Nephron (organoid): Measurements from ENCODE around the gene MAGEA6.
"Not testable (repeated sequence)": the region's sequence is repeated elsewhere in the genome, so short reads cannot be mapped to it uniquely, and the experiment has no call there.

Experiments
- H3K27ac Mint-ChIP-seq, 3 experiments: 2 replicates each; pipeline ENCODE4 v1.8.0; 2020; ENCODE audit warnings: mixed read lengths in 3 of 3, mild to moderate bottlenecking in 2 of 3, moderate library complexity in 1 of 3
- H3K27me3 Mint-ChIP-seq: 2 replicates; pipeline ENCODE4 v1.8.0; 2021; ENCODE audit warnings: low read depth, mild to moderate bottlenecking, moderate library complexity, mixed read lengths
- H3K36me3 Mint-ChIP-seq: 2 replicates; pipeline ENCODE4 v1.8.0; 2020; ENCODE audit warnings: low read depth, mixed read lengths
- H3K4me1 Mint-ChIP-seq: 2 replicates; pipeline ENCODE4 v1.8.0; 2020; ENCODE audit warnings: mixed read lengths
- H3K4me3 Mint-ChIP-seq, 3 experiments: 2 replicates each; pipeline ENCODE4 v1.8.0; 2020; ENCODE audit warnings: mild to moderate bottlenecking in 3 of 3, mixed read lengths in 3 of 3, moderate library complexity in 2 of 3
- H3K9me3 Mint-ChIP-seq: 2 replicates; pipeline ENCODE4 v1.8.0; 2020; ENCODE audit warnings: mixed read lengths
- TF ChIP-seq, protein P1 (sequence below), 3 experiments: fragments of 200-600 bp; sonication (generic); IDR thresholded peaks; one replicate each; pipeline ENCODE4 v1.5.0; 2021; ENCODE audit warnings: antibody characterized with exemption in 3 of 3; ENCODE audit not compliant: unreplicated experiment in 3 of 3

MAGEA6 gene

DNA sequence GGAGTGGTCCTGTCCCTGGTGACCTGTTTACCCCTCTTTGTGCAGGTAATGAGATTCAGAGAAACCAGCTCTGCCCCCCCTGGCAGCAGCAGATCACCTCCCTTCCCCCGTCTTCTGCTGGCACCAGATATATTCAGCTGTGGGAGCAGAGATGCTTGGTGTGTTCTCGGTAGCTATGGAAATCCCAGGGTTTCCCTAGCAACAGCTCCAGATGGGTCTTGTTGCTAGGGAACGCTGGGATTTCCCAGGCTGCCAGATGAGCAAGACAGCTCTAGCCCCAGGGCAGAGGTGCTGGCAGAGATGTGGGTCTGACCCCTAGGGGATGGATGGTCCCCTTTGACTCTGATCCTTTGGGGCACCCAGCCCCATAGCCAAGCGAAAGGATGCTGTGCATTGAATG lies 40.9 kb upstream of the MAGEA6 start:
- Mint-ChIP-seq H3K4me3 (no peak overlapping the region), H3K4me1 (no peaks in the 10 kb centered on the region), H3K27me3 (no peaks in the 10 kb centered on the region), H3K27ac (no peak overlapping the region), H3K9me3 (peaks cover 7% of the 10 kb centered on the region), H3K36me3 (no peaks in the 10 kb centered on the region)
- TF ChIP-seq, protein P1, sequence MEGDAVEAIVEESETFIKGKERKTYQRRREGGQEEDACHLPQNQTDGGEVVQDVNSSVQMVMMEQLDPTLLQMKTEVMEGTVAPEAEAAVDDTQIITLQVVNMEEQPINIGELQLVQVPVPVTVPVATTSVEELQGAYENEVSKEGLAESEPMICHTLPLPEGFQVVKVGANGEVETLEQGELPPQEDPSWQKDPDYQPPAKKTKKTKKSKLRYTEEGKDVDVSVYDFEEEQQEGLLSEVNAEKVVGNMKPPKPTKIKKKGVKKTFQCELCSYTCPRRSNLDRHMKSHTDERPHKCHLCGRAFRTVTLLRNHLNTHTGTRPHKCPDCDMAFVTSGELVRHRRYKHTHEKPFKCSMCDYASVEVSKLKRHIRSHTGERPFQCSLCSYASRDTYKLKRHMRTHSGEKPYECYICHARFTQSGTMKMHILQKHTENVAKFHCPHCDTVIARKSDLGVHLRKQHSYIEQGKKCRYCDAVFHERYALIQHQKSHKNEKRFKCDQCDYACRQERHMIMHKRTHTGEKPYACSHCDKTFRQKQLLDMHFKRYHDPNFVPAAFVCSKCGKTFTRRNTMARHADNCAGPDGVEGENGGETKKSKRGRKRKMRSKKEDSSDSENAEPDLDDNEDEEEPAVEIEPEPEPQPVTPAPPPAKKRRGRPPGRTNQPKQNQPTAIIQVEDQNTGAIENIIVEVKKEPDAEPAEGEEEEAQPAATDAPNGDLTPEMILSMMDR (IDR thresholded peaks at IDR 0.05; ENCODE audit: unreplicated experiment in 3 of 3), result no peak

DNA sequence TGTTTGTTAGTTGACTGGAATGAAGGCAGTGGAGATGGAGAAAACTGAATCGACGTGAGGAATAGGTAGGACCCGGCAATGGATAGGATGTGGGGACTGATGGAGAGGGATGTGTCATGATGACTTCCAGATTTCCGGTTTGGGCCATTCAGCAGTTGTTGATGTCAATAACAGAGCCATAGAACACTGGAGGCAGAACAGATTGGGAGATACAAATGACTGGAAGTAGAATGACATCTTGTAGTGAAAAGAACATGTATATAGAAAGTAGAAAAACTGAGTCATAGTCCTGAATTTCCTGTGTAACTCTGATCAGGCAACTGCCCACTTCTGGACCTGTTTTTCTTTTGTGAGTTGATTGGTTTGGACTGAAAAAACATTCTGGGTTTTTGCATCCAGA lies 36.5 kb upstream of the MAGEA6 start:
- H3K27ac Mint-ChIP-seq, result no peak overlapping the region
- peaks cover 7% of the 10 kb centered on the region for H3K9me3 Mint-ChIP-seq
- H3K36me3 Mint-ChIP-seq, result no peaks in the 10 kb centered on the region
- H3K27me3 Mint-ChIP-seq, result no peaks in the 10 kb centered on the region
- H3K4me1 Mint-ChIP-seq, result no peaks in the 10 kb centered on the region
- TF ChIP-seq, protein P1 (IDR thresholded peaks at IDR 0.05; ENCODE audit: unreplicated experiment in 3 of 3), result no peak
- H3K4me3 Mint-ChIP-seq, result no peak overlapping the region

- TF ChIP-seq, protein P1 (IDR thresholded peaks at IDR 0.05; ENCODE audit: unreplicated experiment in 3 of 3), result no peak
Measured at GRCh38 chrX:152798945-152799344, 29.5 kb upstream of the MAGEA6 start.

DNA sequence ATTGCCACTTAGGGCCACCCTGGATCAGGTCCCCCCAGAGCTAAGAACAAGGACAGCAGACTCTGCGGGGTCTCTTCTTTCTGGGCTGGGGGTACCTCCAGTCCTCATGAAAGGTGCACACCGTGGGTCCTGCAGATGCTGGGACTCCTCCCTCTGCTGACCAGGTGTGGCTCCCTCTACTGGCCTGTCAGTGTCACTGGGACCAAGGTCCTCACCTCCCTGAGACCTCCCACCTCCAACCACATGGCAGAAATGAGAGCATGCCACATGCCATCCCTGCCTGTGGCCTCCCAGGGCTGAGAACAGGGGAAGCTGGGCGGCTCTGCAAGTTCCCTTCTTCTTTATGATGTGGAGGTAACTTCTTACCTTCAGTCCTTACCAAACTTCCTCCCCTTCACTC lies 17.6 kb upstream of the MAGEA6 start:
- not testable (repeated sequence) for H3K36me3 Mint-ChIP-seq, H3K4me1 Mint-ChIP-seq, H3K9me3 Mint-ChIP-seq

More at GRCh38 chrX:152798945-152799344, 29.5 kb upstream of the MAGEA6 start:
- H3K4me1 Mint-ChIP-seq, result no peaks in the 10 kb centered on the region
- no peak overlapping the region for H3K27ac Mint-ChIP-seq
- H3K4me3 Mint-ChIP-seq, result no peak overlapping the region
- H3K9me3 Mint-ChIP-seq, result peaks cover 2% of the 10 kb centered on the region
- no peaks in the 10 kb centered on the region for H3K36me3 Mint-ChIP-seq
- H3K27me3 Mint-ChIP-seq, result no peaks in the 10 kb centered on the region

DNA sequence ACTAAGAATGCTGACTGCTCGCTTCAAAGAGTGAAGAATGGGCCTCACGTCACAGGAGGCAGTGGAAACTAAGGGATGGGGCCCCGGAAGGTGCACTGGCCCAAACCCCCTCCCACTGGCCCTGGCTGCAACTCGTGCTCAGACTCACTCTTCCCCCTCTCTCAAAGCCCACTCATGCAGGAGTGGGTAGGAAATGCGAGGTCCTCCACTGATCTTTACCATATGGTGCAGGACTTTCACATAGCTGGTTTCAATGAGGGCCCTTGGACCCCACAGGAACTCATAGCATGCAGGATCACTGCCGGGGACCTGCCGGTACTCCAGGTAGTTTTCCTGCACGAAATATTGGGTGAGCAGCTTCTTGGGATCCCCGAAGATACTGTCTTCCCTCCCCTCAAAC lies 2.9 kb downstream of the MAGEA6 start:
- H3K4me3 Mint-ChIP-seq, result not testable (repeated sequence)

More for the DNA sequence above, 17.6 kb upstream of the MAGEA6 start:
- H3K27ac Mint-ChIP-seq, H3K27me3 Mint-ChIP-seq, H3K4me3 Mint-ChIP-seq: not testable (repeated sequence)

GRCh38 chrX:152761582-152761981 lies 7.9 kb downstream of the MAGEA6 start:
- H3K36me3 Mint-ChIP-seq, H3K4me1 Mint-ChIP-seq, H3K27me3 Mint-ChIP-seq, H3K27ac Mint-ChIP-seq, H3K4me3 Mint-ChIP-seq, H3K9me3 Mint-ChIP-seq: not testable (repeated sequence)

More for the DNA sequence above, 2.9 kb downstream of the MAGEA6 start:
- H3K9me3 Mint-ChIP-seq, H3K27me3 Mint-ChIP-seq, H3K36me3 Mint-ChIP-seq, H3K4me1 Mint-ChIP-seq, H3K27ac Mint-ChIP-seq: not testable (repeated sequence)

DNA sequence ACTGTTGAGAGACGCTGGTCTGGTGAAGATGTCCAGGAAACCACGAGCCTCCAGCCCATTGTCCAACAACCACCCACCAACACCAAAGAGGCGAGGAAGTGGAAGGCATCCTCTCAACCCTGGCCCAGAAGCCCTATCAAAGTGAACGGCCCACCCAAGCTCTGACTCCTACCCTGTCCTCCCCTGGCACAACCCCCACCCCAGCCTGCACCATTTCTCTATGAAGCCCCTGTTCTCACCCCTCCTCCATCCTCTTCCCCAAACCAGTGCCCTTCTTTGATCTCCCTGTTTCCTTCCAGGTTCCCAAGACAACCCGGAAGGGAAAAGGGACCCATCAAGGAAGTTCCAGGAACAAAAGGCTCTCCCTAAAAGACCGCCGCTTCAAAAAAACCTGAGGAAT lies 9.9 kb downstream of the MAGEA6 start:
- not testable (repeated sequence) for H3K4me1 Mint-ChIP-seq, H3K4me3 Mint-ChIP-seq, H3K36me3 Mint-ChIP-seq, H3K27ac Mint-ChIP-seq, H3K9me3 Mint-ChIP-seq, H3K27me3 Mint-ChIP-seq

DNA sequence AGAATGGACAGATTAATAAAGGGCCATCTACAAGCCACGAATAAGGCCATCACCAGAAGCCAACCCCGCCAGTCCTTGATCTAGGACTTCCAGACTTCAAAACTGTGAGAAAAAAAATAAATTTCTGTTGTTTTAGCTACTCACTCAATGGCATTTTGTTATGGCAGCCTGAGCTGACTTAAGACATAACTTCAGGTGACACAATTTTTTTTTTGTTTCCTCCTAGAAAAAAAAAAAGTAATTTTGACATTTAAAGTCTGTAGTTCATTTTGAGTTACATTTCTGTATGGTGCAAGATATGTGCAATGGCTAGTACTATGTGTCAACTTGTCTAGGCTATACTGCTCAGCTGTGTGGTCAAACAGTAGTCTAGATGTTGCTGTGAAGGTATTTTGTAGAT lies 10.6 kb downstream of the MAGEA6 start, which contains the start of gene CSAG3:
Gene CSAG3 (plus strand): TSS at position 301 of the 400 bp plus-strand sequence.
- H3K4me1 Mint-ChIP-seq, H3K4me3 Mint-ChIP-seq, H3K36me3 Mint-ChIP-seq, H3K27me3 Mint-ChIP-seq, H3K9me3 Mint-ChIP-seq, H3K27ac Mint-ChIP-seq: not testable (repeated sequence)

DNA sequence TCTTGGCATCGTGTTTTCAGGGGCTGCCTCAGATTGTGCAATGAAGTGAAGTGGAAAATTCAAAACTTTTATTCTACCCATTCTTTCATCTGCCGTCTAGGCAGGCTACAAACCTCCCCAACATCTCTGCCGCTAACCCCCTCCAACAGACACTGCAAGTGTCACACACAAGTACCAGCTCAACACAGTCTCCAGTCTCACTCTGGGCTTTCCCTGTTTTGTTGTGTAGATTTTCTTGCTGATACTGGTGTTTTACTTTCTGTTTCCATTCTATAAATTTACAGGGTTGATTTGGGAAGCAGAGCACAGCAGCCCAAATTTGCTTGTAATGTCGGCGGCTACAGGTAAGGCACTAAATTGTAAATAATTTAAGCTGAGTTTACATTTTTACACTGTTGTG lies 14.6 kb downstream of the MAGEA6 start:
- not testable (repeated sequence) for H3K27ac Mint-ChIP-seq, H3K4me1 Mint-ChIP-seq, H3K9me3 Mint-ChIP-seq, H3K27me3 Mint-ChIP-seq, H3K36me3 Mint-ChIP-seq, H3K4me3 Mint-ChIP-seq

DNA sequence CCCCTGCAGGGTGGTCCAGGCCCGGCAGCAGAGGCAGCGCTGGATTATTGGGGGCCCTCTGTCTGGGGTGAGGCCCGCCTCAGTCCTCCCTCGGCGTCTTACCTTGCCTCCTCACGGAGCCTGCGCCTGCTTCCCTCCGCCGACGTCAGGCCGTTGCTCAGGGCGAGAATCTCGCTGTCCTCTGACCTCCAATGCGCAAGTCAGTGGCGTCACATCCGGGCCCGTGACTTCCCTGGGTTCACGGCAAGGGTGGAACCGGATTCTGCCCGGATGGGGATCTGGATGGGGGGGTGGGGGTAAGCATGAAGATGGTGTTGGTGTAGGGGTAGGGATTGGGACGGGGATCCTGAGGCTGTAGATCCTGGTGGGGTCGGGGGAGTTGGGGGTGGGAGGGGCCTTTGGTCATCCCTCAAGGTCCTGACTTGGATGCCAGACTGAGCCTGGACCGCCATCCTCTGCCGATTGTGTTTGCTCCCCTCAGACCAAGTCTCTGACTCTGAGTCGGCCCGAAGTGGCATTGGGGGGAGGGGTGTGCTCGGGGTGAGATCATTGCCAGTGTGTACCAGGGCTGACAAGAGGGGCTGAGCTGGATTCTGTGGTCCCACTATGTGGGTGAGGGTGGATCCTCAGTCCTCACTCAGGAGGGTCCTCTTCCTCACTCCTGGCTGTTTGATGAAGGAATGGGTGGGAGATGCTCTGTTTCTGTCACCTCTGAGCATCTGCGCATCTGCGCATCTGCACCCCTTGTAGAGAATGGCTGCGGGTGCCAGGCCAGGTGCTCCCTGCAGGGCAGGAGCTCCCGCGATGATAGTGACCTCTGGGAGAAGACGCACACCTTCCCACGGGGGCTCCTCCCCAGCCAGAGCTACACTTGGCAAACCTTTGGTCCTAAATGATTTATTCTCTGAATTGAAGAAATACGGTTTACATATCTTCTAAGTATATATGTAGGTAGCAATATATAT lies 15.5 kb downstream of the MAGEA6 start, which contains the start of gene MAGEA2:
Gene MAGEA2 (minus strand): TSS at position 157 of the 965 bp plus-strand sequence. CDS start 2,479 bp downstream, outside the sequence.
- H3K27ac Mint-ChIP-seq, H3K36me3 Mint-ChIP-seq, H3K27me3 Mint-ChIP-seq, H3K4me3 Mint-ChIP-seq, H3K4me1 Mint-ChIP-seq, H3K9me3 Mint-ChIP-seq: not testable (repeated sequence)
